Left lung (tissue), 10 donors: ENCODE data around the gene SPATA46. TPM values are rescaled to one million over a fixed set of nuclear protein-coding genes. Genes with fewer than 3 reads are reported as not detected.

ENCODE experiments used
- ATAC-seq: fragments of 200-7000 bp; cut with Tn5 transposase; one replicate; pipeline ENCODE4 v1.9.1; 2020; ENCODE audit warnings: moderate library complexity
- DNase-seq, 4 donors: peaks; one replicate each; pipeline ENCODE4 v3.0.0-alpha.2; 2013 to 2020
- H3K27ac ChIP-seq, 2 donors: fragments of 200-600 bp; sonication (generic) in 1 of 2; one replicate each; pipeline versions ENCODE4 v1.5.0 to v1.8.0; 2020 to 2021
- H3K27me3 ChIP-seq, 2 donors: fragments of 200-600 bp; sonication (generic) in 1 of 2; one replicate each; pipeline versions ENCODE4 v1.5.0 to v1.8.0; 2020 to 2021
- H3K36me3 ChIP-seq, 2 donors: fragments of 200-600 bp; sonication (generic) in 1 of 2; one replicate each; pipeline versions ENCODE4 v1.5.0 to v1.8.0; 2020 to 2021
- H3K4me1 ChIP-seq, 2 donors: fragments of 200-600 bp; one replicate each; pipeline ENCODE4 v1.8.0; 2021
- H3K4me3 ChIP-seq, 2 donors: fragments of 200-600 bp; sonication (generic) in 1 of 2; one replicate each; pipeline versions ENCODE4 v1.5.0 to v1.8.0; 2020 to 2021; ENCODE audit warnings: mild to moderate bottlenecking in 1 of 2
- H3K9me3 ChIP-seq, 2 donors: fragments of 200-600 bp; sonication (generic) in 1 of 2; one replicate each; pipeline versions ENCODE4 v1.5.0 to v1.8.0; 2020 to 2021
- intact Hi-C, 2 donors: fragments of 100-400 bp; cut with DNase I; formaldehyde crosslinking; loops; one replicate each; pipeline versions ENCODE4 v1.11.2 to v1.14.2; 2022
- polyA plus RNA-seq, 6 donors: library from polyadenylated mRNA; unstranded; fragments of 120-200 nt; gene quantifications; one replicate each; pipeline ENCODE4 v1.2.1, GENCODE V29; 2013; ENCODE audit not compliant: insufficient read length in 6 of 6
- total RNA-seq, 2 donors: library from RNA; stranded (reverse); fragmentation: NEBNext Ultra II Directional; extraction: Animal tissue kit (Norgen Biotek cat#: 25700); gene quantifications; one replicate each; pipeline ENCODE4 v1.2.1, GENCODE V29; 2021
- TF ChIP-seq, protein P1 (sequence below), 2 donors: fragments of 200-600 bp; sonication (generic) in 1 of 2; IDR thresholded peaks; one replicate each; pipeline versions ENCODE4 v1.5.0 to v1.8.0; 2021; ENCODE audit warnings: antibody characterized with exemption in 2 of 2
- donor health status: DM: no; HTN: yes; CAD: no.
- donor health status: DM: no; HTN: no; CAD: no.

Gene SPATA46
- total and polyA plus RNA-seq, 8 donors: 0.47 to 1.1 (median 0.73) TPM; not detected in 2

DNA sequence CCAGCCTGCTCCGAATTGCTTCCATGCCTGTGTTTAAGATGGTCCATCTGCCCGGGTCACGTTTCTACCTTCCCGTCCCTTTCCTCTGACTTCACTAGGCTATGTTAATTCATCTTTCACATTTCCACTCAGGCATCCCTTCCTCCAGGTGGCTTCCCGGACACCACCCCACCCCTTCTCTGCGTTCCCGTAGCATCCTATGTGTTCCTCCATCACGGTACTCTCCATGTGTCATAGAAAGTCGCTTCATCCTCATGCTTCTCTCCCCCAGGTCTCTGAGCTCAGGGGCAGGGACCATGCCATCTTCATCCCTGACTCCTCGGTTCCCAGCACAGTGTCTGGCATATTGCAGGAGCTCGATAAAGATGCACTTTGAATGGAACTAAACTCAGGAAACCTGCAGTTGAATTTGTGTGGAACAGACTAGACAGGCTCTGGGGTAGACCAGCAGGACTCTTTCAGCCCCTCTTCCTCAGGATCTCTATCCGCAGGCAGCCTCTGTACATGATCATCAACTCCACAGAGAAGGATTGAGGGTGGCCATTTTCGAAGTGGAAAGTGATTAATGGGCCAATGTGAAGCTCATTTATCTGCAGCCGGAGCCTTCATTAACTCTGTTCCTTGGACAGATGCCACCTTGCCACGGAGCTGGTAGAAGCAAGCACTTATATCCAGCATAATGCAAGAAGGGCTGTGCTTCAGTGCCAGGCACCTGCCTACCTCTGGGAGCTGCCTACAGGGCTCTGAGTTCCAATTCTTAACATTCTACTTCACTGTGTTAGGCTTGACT is 13.9 kb upstream of the SPATA46 start:
- no peaks in the 10 kb centered on the region for H3K9me3 ChIP-seq
- no peak for DNase-seq
- H3K36me3 ChIP-seq: no peaks in the 10 kb centered on the region
- intact Hi-C loops: loop anchor here in 1 of 2 donors (5.0 kb wide), 1 partner anchor 333 kb away; no protein-coding TSS in a partner anchor
- TF ChIP-seq, protein P1, sequence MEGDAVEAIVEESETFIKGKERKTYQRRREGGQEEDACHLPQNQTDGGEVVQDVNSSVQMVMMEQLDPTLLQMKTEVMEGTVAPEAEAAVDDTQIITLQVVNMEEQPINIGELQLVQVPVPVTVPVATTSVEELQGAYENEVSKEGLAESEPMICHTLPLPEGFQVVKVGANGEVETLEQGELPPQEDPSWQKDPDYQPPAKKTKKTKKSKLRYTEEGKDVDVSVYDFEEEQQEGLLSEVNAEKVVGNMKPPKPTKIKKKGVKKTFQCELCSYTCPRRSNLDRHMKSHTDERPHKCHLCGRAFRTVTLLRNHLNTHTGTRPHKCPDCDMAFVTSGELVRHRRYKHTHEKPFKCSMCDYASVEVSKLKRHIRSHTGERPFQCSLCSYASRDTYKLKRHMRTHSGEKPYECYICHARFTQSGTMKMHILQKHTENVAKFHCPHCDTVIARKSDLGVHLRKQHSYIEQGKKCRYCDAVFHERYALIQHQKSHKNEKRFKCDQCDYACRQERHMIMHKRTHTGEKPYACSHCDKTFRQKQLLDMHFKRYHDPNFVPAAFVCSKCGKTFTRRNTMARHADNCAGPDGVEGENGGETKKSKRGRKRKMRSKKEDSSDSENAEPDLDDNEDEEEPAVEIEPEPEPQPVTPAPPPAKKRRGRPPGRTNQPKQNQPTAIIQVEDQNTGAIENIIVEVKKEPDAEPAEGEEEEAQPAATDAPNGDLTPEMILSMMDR (IDR thresholded peaks at IDR 0.05): no peak
- ATAC-seq: no peak
- no peaks in the 10 kb centered on the region for H3K27me3 ChIP-seq
- no peak overlapping the region for H3K27ac ChIP-seq
- no peak overlapping the region for H3K4me3 ChIP-seq
- H3K4me1 ChIP-seq: peaks cover 0 to 5% of the 10 kb centered on the region in 2 donors

DNA sequence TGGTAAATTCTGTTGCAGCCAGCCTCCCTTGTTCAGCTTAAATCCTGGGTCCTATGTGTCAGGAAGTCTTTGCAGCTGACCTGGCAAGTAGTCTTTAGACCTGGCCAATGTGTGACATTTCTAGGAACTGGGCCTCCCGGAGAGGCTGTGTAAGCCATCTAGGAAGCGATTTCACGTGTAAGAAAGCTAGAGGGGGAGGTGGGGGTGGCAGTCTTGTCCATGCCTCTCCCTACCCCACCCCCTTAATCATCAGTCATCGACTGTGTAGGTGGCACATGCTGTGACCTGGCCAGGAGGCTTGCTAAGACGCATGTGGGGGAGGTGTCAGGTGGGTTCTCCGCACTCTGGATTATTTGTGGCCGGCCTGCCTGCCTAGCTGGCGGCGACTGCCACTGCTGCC is 13.3 kb upstream of the SPATA46 start:
- H3K36me3 ChIP-seq: no peaks in the 10 kb centered on the region
- H3K9me3 ChIP-seq: no peaks in the 10 kb centered on the region
- ATAC-seq (no peak), DNase-seq (no peak)
- intact Hi-C loops: loop anchor here in 1 of 2 donors (5.0 kb wide), 1 partner anchor 333 kb away; no protein-coding TSS in a partner anchor
- peaks cover 0 to 5% of the 10 kb centered on the region in 2 donors for H3K4me1 ChIP-seq
- no peak overlapping the region for H3K4me3 ChIP-seq
- H3K27ac ChIP-seq: no peak overlapping the region
- TF ChIP-seq, protein P1 (IDR thresholded peaks at IDR 0.05): no peak
- no peaks in the 10 kb centered on the region for H3K27me3 ChIP-seq

DNA sequence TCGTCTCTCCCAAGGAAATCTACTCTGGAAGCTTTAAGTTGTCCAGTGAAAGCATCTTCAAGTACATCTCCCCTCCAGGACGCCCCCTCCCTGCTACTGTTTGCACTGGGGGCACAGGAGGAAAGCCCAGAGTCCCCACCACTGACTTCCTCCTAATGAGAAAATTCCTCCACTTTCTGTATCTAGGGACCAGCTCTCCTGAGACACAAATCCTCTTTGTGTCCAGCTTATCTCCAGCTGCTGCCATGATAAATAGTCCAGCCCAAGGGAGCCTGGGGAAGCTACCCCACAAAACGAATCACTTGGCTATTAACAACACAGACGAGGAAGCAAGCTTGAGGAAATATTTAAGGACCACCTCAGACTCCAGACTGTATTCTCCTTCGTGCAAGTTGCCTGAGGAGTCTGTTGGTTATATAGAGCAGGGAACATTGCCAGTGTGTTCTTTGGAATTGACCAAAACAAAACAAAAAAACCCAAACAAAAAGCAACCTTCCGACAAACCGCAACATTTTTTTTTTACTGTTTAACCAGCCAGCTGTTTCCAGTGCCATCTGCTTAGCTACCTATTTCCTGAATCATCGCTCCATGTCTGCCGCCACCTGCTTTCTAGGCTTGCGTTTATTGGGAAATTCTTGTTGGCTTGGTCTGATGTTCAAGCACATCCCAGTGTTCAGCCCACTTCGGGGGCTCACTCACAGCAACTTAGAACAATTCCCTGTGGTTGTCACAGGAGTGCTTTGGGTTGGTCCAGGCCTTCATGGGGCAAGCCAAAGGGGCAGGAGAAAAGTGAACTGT is 12.6 kb upstream of the SPATA46 start:
- no peaks in the 10 kb centered on the region for H3K27me3 ChIP-seq
- H3K9me3 ChIP-seq: no peaks in the 10 kb centered on the region
- intact Hi-C loops: no loop called here
- TF ChIP-seq, protein P1 (IDR thresholded peaks at IDR 0.05): no peak
- no peaks in the 10 kb centered on the region for H3K36me3 ChIP-seq
- H3K4me3 ChIP-seq: no peak overlapping the region
- no peak overlapping the region for H3K27ac ChIP-seq
- H3K4me1 ChIP-seq: peaks cover 0 to 5% of the 10 kb centered on the region in 2 donors
- DNase-seq (no peak), ATAC-seq (no peak)

DNA sequence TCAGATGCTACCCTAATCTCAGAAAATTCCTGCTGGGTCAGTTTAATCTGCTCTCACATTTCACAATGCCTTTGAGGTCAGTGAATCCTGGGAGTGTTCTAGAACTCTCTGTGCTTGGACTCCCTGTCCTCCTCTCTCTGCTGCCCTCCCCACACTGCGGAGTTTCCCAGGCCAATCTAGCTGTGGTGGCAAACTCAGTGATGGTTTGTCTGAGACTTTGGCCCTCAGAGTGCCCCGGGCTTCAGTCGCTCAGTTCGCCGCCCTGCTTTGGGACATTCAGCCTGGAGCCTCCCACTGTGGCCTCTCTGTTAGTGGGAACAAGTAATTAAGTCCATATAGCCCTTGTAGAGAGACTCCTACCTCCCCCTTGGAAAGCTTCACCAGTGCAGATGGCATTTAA is 12.0 kb upstream of the SPATA46 start:
- TF ChIP-seq, protein P1 (IDR thresholded peaks at IDR 0.05): no peak
- H3K4me1 ChIP-seq: peaks cover 0 to 5% of the 10 kb centered on the region in 2 donors
- no peaks in the 10 kb centered on the region for H3K27me3 ChIP-seq
- ATAC-seq: no peak
- intact Hi-C loops: no loop called here
- H3K4me3 ChIP-seq: no peak overlapping the region
- DNase-seq: no peak
- H3K9me3 ChIP-seq: no peaks in the 10 kb centered on the region
- peaks cover 0 to 6% of the 10 kb centered on the region in 2 donors for H3K36me3 ChIP-seq
- no peak overlapping the region for H3K27ac ChIP-seq

DNA sequence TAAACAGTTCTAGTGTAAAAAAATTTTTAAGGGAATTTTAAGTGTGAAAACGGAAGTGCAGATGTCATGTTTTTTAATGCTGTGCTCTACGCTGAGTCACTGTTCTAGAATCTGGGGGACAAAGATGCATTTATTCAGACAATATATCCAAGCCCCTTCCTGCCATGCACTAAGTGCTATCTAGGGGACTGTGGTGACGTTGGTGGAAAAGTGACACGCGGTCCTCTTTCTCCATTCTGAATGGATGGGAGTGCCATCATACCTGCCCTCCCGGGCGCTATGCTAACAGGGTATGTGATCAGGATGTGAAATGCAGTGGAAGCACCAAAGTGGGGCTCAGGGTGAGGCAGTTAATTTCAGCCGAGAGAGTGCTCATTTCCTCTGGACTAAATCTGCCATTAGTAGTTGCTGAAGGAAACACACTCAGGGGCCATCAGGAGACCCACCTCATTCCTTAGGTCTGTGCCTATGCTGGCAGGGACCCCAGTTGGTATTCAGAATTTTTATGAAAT is 11.5 kb upstream of the SPATA46 start:
- no peak overlapping the region for H3K4me3 ChIP-seq
- intact Hi-C loops: no loop called here
- TF ChIP-seq, protein P1 (IDR thresholded peaks at IDR 0.05): no peak
- no peaks in the 10 kb centered on the region for H3K9me3 ChIP-seq
- peaks cover 0 to 5% of the 10 kb centered on the region in 2 donors for H3K4me1 ChIP-seq
- no peak for DNase-seq
- H3K27me3 ChIP-seq: no peaks in the 10 kb centered on the region
- no peak overlapping the region for H3K27ac ChIP-seq
- peaks cover 0 to 10% of the 10 kb centered on the region in 2 donors for H3K36me3 ChIP-seq
- no peak for ATAC-seq
